OCI-LY1 (cell line): ENCODE data around the gene RASA3.

Experiments used
- EZH2 ChIP-seq: fragments of 200-600 bp; sonication (generic), shearing (Covaris generic); IDR thresholded peaks from 2 replicates; pipeline ENCODE4 v1.8.0; 2017; ENCODE audit warnings: borderline replicate concordance, mixed run types, mild to moderate bottlenecking, antibody characterized with exemption, low read length, moderate library complexity, mixed read lengths
- TF ChIP-seq, protein P1 (sequence below): fragments of 200-600 bp; sonication (generic), shearing (Covaris generic); IDR thresholded peaks from 2 replicates; pipeline ENCODE4 v1.5.1; 2017; ENCODE audit warnings: mild to moderate bottlenecking, antibody characterized with exemption, low read length, moderate library complexity, mixed read lengths

DNA sequence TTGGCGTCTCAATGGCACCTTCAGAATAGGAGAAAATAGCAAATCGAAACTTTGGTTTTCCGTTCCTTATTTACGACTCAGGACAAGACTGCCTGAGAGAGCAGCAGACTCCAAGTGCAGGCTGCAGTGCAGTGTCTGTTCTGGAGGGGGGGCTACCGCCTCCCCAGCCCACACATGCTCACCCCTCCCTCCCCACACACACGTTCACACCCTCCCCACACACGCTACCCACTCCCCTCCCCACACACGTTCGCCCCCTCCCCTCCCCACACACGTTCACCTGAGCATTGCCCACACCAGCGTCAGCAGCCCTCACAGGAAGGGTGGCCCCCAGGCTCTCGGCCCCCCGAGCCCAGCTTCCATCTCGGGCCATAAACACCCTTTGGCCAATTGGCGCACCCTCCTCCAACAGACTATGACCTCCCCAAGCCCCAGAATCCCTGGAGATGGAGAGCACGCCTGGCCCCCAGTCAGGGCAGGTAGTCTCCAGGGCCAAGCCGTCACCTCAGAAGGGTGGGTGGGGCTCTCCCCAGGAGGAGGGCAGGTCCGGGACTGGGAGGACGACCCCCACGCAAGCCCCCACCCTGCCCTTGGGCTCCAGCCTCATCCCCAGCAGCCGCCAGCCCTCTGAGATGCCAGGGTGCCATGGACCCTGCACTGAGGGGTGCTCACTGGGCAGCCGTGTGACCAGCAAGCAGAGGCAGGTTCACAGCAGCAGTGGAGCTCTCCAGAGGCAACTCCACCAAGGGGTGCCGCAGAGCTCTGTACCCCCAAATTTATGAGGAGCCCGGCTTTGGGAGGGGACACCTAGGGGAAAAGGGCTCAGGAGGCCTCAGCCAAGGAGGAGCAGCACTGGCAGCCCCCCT lies 27.5 kb downstream of the RASA3 start:
- TF ChIP-seq, protein P1, sequence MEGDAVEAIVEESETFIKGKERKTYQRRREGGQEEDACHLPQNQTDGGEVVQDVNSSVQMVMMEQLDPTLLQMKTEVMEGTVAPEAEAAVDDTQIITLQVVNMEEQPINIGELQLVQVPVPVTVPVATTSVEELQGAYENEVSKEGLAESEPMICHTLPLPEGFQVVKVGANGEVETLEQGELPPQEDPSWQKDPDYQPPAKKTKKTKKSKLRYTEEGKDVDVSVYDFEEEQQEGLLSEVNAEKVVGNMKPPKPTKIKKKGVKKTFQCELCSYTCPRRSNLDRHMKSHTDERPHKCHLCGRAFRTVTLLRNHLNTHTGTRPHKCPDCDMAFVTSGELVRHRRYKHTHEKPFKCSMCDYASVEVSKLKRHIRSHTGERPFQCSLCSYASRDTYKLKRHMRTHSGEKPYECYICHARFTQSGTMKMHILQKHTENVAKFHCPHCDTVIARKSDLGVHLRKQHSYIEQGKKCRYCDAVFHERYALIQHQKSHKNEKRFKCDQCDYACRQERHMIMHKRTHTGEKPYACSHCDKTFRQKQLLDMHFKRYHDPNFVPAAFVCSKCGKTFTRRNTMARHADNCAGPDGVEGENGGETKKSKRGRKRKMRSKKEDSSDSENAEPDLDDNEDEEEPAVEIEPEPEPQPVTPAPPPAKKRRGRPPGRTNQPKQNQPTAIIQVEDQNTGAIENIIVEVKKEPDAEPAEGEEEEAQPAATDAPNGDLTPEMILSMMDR = no peak
- TF ChIP-seq EZH2 = no peak
